Hepatic stellate cell (primary cell): ENCODE results near the gene DHRS3.
A peak's percentile ranks its signal among the peaks of the same experiment; 100 is the strongest.

Source experiments
- DNase-seq: peaks from one replicate; pipeline ENCODE4 v3.0.0; 2011; ENCODE audit warnings: low spot score

The DHRS3 gene

DNA sequence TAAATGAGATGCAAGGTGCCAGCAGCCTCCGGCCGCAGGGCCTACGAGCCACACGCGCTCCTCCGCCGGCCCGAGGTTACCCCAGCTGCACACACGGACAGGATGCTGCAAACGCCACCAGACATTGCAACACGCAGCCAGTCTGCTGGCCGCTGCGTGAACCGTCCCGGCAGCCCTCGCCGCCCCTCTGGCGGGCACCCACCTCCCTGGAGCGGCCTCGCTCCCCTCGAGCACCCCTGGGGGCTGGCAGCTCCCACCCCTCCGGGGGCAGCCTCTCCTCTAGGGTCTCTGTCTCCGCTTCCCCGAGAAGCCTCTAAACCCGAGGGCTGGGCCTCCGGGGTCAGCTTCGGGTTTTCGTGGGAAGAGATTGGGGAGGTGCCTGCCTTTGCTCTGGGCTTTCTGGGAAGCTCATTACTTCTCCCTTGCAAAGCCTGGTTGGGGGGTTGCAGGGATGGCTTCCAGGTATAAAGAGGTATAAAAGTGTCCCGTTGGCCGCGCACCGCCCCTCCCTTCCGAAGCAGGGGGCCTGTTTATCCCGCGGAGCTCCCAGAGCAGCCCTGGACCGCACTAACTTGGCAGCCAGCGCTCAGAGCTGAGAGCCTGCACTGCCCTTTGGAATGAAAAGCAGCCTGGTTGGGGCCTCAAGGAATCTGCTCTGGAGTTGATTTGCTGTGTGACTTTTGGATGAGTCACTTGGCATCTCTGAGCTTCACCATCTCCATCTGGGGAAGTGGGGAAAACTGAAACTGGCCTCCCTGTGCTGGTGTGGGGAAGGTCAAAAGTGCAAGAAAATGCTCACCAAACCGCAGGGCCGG, 21.8 kb downstream of the DHRS3 start:
- peak; percentile 98 for DNase-seq

DNA sequence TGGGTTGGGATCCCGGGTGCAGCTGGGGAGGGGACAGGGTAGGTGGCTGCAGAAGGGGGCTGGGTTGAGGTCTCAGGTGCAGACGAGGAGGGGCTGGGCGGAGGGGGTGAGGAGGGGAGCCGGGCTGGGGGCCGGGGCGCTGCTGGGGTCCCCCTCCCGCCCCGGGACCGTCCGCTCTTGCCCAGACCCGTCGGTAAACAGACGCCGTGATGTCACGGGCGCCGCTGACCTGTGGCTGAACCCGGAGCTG, 22.3 kb downstream of the DHRS3 start:
- DNase-seq: no peak

DNA sequence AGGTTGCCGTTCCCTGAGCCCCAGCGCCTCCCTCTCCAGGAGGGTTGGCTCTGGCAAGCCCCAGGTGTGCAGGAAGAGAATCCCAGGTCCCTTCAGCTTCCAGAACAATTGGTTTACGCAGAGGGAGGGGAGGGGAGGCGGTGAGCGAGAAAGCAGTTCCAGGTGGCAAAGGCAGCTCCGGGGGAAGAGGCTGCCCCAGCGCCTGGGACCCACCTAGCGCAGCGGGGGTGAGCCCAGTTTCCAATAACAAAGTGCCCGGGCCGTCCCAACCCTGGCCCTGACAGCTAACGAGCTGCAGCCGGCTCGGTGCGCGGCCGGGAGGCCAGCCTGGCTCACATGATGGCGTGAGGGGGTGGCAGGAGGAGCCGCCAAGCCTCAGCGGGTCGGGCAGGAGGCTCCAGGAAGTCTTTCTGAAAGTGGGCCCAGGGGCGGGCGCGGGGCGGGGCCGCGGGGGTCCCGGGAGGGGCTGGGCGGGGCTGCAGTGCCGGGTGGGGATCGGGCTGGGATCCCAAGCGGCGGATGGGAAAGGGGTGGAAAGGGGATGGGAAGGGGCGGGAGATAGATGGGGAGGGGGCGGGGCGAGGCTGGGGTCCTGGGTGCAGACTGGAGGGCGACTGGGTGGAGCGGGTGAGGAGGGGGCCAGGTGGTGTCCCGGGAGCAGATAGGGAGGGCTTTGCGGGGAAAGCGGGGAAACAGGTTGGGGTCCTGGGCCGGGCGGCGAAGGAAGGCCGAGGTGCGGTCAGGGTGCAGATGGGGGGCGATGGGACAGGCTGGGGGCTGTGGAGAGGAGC, 22.8 kb downstream of the DHRS3 start:
- DNase-seq: peak; percentile 76

DNA sequence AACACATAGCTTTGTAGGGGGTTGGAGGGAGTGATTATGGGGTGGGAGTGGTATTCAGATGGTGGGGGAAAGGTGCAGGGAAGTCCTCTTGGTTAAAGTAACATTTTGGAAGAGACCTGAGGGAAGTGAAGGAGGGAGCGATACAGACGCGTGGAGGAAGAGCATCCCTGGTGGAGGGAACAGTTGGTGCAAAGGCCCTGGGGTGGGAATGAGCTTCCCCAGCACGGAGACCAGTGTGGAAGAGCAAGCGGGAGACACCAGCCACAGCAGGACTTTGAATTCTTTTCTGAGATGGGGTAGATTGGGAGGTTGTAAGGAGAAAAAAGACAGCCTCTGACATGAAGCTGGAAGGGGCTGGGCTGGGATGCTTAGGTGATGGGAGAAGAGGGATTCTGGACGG, 23.5 kb downstream of the DHRS3 start:
- DNase-seq: no peak

DNA sequence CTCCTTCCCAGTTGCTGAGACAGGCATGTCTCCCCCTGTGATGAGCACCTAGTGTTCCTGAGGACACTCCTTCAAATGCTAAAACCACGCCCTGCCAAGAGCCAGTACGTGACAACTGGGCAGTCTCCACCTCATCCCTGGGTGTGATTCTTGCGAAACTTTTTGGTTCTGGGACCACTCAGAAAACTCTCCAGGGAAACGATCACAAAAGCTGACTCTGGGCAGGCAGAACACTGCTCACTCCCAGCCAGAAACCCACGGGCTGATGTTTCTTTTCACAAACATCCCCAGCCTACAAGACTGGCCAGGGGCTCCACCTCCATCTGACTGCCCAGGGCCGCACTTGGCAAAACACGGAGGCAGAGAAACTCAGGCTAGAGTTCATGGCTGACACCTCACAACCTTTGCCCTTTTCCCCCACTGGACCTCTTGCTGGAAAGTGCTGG, 24.4 kb downstream of the DHRS3 start:
- DNase-seq: no peak

DNA sequence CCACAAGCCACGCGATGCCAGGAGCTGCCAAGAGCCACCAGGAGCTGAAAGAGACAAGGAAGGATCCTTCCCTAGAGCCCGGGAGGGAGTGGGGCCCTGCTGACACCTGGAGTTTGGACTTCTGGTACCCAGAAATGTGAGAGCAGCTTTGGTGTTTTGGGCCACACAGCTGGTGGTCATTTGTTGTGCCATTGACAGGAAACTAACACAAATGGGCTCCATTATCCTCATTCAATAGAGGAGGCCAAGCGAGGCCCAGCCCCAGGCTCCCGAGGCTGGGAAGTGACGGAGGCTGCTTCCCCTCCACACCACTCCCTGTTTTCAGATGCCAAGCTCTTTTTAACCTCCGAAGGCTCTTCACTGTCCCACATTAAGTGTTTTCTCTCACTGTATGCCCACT, 25.5 kb downstream of the DHRS3 start:
- DNase-seq: no peak

DNA sequence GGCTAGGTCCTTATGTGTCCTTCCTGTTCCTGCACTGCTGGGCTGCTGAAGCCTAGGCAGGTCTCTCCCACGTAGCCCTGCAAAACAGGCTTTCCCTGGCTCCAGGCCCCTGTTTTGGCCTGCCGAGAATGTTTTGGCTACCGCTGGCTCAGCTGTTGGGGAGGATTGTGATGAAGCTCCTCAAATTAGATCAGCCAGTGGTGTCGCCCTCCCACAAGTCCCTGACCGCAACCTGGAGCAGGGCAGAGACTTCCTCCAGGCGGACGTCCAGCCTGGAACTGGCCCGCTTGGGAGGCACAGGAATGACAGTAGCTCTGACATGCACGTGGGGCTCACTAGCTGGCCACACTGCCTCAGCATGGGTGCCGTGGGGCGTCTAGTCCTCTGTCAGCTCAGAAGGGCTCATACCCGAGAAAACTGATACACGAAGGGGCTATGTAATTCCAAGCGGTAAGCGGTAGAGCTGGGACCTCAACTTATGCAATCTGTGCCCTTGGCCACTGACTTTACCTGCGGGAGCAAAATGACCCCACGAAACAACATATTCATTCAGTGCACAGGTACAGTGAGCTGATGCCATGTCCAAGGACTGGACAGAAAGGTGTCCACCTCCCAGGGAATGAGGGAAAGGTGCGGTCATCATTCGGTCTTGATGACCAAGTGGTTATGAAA, 26.6 kb downstream of the DHRS3 start:
- DNase-seq: no peak

DNA sequence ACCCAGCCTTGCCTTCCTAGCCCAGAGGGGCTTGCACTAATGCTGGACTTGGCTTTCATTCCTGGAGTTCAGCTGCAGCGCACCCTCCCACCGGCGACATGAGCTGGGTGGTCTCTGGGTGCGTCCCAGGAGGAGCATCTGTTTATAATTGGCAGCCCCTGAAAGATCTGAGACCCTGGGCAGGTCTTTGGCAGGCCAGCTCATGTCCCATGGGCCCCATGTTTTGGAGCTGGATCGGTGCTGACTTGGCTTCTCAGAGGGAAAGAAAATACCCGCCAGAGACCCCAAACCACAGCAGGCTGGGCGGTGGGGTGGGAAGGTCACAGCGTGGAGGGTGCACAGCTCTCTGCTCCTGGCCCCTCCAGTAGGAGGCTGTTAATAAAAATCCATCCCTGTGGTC, 29.3 kb downstream of the DHRS3 start:
- DNase-seq: no peak

DNA sequence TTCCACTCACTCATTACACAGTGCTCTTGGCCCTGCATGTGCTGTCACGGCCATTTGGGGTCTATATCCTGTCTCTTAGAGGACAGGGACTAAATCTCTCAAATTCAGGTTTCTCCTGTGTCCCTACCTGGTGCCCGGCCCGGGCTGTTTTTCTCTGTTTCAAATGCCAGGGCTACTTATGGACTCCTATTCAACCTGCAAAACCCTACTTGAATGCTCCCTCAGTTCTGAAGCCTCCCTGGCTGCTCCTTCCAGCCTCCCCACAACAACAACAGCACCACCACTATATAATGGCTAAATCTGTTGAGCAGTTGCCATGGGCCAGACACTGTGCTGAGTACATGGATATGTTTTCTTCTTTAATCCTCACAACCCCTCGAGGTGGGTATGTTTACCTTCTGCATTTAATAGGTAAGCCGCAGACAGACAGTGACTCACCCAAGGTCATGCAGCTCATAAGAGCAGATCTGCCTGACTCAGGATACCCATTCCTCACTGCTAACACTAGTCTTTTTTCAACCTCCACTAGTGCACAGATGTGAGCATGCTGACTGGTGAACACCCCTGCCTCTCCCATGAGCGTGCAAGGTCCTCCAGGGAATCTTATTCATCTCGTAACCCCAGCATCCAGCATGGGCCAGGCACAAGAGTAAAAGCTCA, 29.9 kb downstream of the DHRS3 start:
- no peak for DNase-seq

DNA sequence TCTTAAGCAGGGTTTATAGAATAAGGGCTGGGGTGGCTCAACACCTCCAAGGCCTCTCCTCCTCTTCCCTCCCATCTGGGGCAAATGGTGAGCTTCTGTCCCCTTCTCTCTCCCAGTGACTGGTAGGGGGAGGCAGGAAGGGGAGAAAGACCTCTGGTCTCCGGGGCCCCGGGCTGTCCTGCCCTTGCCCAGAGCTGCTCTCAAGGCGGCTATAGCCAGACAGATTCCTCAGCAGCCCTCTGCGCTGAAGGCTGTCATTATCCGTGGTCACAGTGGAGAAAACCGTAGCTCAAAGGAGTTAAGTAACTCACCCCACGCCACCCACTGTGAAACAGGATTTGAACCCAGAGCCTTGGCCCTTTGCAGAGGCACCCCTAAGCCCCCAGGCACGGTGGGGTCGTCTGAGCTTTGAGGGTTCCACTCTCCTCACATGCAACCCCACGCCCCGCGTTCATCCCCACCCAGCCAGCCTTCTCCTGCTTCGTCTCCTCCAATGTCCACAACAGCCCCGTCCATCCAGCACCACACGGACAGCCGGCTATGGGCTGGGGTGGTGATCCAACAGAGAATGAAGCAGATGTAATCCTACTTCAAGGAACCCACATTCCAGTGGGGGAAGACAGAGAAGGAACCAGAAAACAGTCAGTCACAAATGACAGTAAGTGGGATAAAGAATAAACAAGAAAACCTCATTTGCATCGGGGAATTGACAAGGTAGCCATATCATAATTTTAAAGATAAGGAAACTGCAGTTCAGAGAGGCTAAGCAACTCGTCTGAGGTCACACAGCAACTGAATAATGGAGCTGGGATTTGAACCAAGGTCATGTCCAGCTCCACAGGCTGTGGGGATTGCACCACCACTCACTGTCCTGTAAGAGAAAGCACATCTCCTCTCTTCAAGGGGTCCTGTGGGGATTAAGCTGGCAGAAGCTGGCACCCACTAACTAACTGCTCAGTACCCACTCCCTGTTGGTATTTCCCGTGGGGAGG, 31.8 kb downstream of the DHRS3 start:
- no peak for DNase-seq

DNA sequence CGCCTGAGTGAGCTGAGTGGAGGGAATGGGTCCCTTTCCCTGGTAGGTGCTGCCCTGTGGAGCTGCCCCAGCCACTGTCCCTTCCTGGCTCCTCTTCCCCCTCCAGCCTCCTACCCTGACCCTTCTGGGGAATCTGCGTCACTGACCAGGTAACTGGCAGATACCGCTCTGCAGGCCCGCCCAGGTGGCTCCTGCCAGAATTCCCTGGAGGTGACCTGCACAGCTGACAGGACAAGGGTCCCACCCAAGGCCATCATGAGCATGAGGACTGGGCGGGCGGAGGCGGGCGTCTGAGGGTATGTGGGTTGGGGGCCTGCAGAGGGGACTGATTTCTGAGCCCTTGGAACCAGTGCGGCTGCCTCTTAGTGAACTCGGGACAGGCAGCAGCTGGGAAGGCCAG, 32.5 kb downstream of the DHRS3 start:
- DNase-seq: no peak

DNA sequence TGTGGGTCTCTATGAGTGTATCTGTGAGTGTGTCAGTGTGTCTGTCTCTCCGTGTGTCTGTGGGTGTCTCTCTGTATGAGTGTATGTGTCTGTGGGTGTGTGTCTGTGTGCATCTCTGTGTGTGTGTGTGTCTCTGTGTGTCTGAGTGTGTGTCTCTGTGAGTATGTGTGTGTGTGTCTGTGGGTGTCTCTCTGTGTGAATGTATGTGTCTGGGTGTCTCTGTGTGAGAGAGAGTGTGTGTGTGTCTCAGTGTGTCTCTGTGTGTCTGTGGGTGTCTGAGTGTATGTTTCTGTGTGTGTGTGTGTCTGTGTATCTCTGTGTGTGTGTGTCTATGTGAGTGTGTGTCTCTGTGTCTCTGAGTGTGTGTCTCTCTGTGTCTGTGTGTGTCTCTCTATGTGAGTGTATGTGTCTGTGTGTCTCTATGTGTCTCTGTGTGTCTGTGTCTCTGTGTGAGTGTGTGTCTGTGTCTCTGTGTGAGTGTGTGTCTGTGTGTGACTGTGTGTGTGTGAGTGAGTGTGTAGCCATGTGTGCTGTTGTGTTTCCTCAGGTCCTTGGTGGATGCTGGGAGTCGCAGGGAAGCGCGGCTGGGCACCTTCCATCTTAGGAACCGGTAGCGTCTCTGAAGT, 33.0 kb downstream of the DHRS3 start:
- no peak for DNase-seq

DNA sequence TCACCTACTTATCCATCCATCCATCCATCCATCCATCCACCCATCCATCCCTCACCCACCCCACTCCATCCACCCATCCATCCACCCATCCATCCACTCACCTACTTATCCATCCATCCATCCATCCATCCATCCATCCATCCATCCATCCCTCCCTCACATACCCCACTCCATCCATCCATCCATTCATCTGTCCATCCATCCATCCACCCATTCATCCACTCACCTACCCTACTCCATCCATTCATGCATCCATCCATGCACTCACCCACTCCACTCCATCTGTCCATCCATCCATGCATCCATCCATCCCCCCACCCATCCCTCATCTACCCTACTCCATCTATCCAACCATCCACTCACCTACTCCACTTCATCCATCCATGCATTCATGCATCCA, 34.5 kb downstream of the DHRS3 start:
- DNase-seq: no peak

DNA sequence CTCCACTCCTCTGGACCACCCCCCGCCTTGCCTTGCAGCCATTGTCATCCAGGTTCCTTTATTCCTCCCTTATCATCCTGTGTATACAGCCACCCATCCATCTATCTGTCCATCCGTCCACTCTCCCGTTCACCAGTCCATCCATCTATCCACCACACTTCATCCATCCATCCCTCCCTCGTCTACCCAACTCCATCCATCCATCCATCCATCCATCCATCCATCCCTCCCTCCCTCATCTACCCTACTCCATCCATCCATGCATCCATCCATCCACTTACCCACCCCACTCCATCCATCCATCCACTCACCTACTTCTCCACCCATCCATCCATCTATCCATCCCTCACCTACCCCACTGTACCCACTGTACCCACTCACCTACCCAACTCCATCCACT, 35.4 kb downstream of the DHRS3 start:
- DNase-seq: no peak

DNA sequence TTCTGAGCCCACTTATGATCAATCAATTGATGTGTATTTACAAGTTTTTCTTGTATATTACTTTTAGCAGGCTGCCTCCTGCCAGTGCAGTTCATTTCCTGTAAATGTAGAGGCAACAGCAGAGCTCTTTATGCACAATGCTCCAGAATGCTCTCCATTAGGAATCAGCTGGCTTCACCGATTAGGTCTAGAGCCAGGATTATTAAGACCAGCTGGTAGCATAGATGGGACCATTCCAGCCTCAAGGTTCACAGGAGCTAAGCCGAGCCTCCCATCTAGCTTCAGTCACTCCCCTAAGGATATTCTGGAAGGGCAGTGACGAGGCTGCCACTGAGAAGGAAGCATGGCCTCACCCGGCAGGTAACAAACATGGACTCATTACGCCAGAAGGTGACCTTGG, 36.8 kb downstream of the DHRS3 start:
- DNase-seq: no peak

DNA sequence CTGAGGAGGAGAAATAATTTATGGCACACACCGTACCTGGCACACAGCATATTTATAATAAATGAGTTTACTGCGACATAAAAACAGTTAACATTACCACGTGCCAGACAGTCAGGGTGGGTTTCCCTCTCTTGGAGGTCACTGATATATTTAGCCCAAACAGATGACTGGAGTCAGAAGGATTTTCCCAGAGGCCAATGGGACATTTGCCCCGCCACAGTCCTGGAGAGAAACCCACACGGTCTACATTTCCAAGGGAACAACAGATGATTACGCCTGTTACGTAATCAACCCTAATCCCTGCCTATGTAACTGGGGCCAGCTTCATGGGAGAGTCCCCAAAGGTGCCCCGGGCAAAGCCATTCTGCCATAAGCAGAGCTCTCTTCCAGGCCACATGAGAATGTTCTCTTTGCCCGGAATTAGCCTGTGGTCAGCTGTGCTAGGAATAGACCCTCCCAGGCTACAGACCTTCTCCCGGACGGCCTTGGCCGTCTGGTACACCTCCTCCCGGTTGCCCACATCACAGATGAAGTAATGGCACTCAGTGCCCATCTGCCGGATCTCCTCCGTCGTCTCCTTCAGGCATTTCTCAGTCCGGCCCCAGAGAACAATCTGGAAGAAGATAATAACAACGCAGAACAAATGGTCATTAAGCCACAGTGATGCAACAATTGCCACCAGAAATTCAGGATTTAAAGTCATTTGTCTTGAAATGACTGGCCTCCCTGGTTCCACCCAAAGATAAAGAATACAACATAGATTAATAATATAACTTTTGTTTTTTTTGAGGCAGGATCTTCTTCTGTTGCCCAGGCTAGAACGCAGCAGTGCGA, 37.7 kb downstream of the DHRS3 start:
- no peak for DNase-seq

DNA sequence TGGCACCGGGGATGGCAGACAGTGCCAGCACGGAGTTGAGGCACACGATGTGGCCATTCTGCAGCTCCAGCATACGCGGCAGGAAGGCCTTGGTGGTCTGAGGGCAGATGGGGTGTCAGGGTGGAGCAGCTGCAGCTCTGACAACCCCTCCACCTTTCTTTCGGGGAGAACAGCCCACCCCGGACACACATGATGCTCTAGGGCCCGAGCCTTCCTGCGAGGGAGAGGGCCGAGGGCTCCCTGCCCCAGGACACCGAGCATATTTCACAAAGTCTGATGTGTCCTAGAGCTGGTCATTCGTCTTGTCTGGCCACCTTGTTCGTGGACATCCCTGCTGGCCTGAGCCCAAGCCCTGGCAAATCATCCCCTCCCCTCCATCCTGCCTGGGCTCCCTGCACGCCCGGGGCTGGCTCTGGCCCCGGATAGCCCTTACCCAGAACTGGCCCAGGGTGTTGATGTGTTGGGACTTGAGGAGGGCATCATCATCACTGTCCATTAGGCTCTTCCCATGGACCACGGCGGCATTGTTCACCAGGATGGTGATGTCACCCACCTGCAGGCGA, 39.1 kb downstream of the DHRS3 start:
- DNase-seq: no peak

DNA sequence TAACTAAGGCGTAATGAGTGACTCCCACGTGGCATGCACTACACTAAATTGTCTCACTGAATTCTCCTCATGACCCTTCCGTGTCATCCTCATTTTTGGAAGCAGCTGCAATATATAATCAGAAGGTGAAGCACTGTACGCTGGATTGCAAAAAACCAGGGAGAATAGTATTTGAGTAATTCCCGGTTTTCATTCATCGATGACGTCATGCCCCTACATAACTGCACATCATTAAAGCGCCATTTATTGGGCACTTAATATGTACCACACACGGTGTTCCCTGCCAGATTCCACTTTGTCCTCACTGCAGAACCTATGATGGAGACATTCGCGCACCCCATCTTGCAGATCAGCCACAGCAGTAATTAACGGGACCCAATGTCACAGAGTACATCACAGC, 41.0 kb downstream of the DHRS3 start:
- no peak for DNase-seq

DNA sequence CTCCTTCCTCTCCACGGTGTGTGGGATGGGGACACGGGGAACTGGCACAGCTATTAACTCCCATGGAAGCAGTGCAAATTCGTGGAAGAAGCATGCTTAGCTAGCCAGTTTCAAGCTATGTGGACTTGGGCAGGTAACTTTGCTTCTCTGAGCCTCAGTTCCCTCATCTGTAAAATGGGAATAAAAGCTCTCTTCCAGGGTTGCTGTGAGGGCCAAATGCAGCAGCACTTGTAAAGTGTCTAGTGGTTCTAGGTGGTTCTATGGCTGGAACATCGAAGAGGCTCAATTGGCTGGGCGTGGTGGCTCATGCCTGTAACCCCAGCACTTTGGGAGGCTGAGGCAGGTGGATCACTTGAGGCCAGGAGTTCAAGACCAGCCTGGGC, 43.3 kb downstream of the DHRS3 start:
- no peak for DNase-seq
